ENCODE results near the gene ATP5MG. TPM values are rescaled to one million over a fixed set of nuclear protein-coding genes. Genes with fewer than 3 reads are reported as not detected.

The ATP5MG gene
- polyA plus RNA-seq, 3 donors: 257 to 688 (median 648) TPM

DNA sequence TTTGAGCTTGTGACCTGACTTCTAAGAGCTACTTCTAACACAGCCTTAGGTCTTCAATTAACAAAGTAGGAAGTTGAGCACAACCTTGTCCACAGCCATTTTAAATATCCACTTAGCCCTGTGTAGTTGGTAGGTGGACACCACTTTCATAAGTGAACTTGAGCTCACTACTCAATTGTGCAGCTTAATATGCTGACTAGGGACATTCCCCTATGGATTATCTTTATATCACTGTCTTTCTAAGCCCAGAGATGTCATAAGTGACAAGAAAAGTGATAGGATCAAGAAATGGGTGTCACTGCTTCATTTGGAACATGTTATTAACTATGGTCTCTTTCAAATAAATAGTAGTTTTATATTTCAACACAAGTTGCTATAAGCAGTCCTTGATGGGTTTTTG lies 4.0 kb upstream of the ATP5MG start:
- H3K79me2 ChIP-seq (ENCODE audit: insufficient read depth, low read length): peaks cover 12% of the 10 kb centered on the region
- Mint-ChIP-seq H3K27ac (no peak overlapping the region), H3K4me1 (peaks cover 14% of the 10 kb centered on the region), H3K9me3 (no peaks in the 10 kb centered on the region), H3K4me3 (no peak overlapping the region), H3K27me3 (ENCODE audit: low read depth in 3 of 3) (no peaks in the 10 kb centered on the region), H3K36me3 (peaks cover 46 to 52% of the 10 kb centered on the region in 2 donors)
- H3K9ac ChIP-seq (ENCODE audit: insufficient read depth, low read length, poor library complexity, severe bottlenecking): no peak overlapping the region
- TF ChIP-seq, protein P1, sequence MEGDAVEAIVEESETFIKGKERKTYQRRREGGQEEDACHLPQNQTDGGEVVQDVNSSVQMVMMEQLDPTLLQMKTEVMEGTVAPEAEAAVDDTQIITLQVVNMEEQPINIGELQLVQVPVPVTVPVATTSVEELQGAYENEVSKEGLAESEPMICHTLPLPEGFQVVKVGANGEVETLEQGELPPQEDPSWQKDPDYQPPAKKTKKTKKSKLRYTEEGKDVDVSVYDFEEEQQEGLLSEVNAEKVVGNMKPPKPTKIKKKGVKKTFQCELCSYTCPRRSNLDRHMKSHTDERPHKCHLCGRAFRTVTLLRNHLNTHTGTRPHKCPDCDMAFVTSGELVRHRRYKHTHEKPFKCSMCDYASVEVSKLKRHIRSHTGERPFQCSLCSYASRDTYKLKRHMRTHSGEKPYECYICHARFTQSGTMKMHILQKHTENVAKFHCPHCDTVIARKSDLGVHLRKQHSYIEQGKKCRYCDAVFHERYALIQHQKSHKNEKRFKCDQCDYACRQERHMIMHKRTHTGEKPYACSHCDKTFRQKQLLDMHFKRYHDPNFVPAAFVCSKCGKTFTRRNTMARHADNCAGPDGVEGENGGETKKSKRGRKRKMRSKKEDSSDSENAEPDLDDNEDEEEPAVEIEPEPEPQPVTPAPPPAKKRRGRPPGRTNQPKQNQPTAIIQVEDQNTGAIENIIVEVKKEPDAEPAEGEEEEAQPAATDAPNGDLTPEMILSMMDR (IDR thresholded peaks at IDR 0.05): no peak
- H3K9me3 ChIP-seq (replicated peaks in 1 of 2; ENCODE audit: control insufficient read depth in 1 of 2, insufficient read depth in 1 of 2, low read length in 2 of 2): no peaks in the 10 kb centered on the region
- no peak for DNase-seq
- H3K27ac ChIP-seq (ENCODE audit: low read depth in 1 of 2, low read length in 2 of 2): no peak overlapping the region
- no peak overlapping the region for H3K4me2 ChIP-seq (replicated peaks; ENCODE audit: extremely low read depth, low read length, poor library complexity, severe bottlenecking)
- peaks cover 10% of the 10 kb centered on the region for H4K20me1 ChIP-seq (ENCODE audit: insufficient read depth, low read length)
- no peak overlapping the region for H3K4me3 ChIP-seq (replicated peaks in 1 of 3; ENCODE audit: low read depth in 2 of 3, low read length in 3 of 3)
- H3K4me1 ChIP-seq (ENCODE audit: control insufficient read depth in 1 of 2, insufficient read depth in 2 of 2, low read length in 2 of 2): peaks cover 10 to 12% of the 10 kb centered on the region in 2 donors
- H3K27me3 ChIP-seq (ENCODE audit: control insufficient read depth in 2 of 2, insufficient read depth in 2 of 2, low read length in 2 of 2): no peaks in the 10 kb centered on the region
- no peak overlapping the region for H2AFZ ChIP-seq (ENCODE audit: insufficient read depth, low read depth, low read length, poor library complexity, severe bottlenecking)
- peaks cover 53 to 74% of the 10 kb centered on the region in 2 donors for H3K36me3 ChIP-seq (replicated peaks in 1 of 2; ENCODE audit: control insufficient read depth in 1 of 2, insufficient read depth in 2 of 2, low read length in 2 of 2)
- intact Hi-C loops (cut with micrococcal nuclease): loop anchor here in 1 of 2 donors (5.0 kb wide), 1 partner anchor 90 kb away; no protein-coding TSS in a partner anchor

GRCh38 chr11:118398791-118399559 lies 2.4 kb upstream of the ATP5MG start:
- DNase-seq: peak in 1 of 3 donors; percentile 6
- Mint-ChIP-seq H3K9me3 (no peaks in the 10 kb centered on the region), H3K36me3 (peaks cover 33 to 37% of the 10 kb centered on the region in 2 donors), H3K27ac (peak overlapping the region in 2 of 7 donors; percentile 43 to 73), H3K4me3 (no peak overlapping the region), H3K27me3 (ENCODE audit: low read depth in 3 of 3) (no peaks in the 10 kb centered on the region), H3K4me1 (peaks cover 27% of the 10 kb centered on the region)
- TF ChIP-seq, protein P1 (IDR thresholded peaks at IDR 0.05): no peak
- Histone ChIP-seq H3K36me3 (replicated peaks in 1 of 2; ENCODE audit: control insufficient read depth in 1 of 2, insufficient read depth in 2 of 2, low read length in 2 of 2) (peaks cover 38 to 59% of the 10 kb centered on the region in 2 donors), H3K79me2 (ENCODE audit: insufficient read depth, low read length) (peaks cover 27% of the 10 kb centered on the region), H3K4me3 (replicated peaks in 1 of 3; ENCODE audit: low read depth in 2 of 3, low read length in 3 of 3) (no peak overlapping the region), H3K27ac (ENCODE audit: low read depth in 1 of 2, low read length in 2 of 2) (no peak overlapping the region), H3K9ac (ENCODE audit: insufficient read depth, low read length, poor library complexity, severe bottlenecking) (no peak overlapping the region), H3K4me1 (ENCODE audit: control insufficient read depth in 1 of 2, insufficient read depth in 2 of 2, low read length in 2 of 2) (peaks cover 22 to 25% of the 10 kb centered on the region in 2 donors), H3K9me3 (replicated peaks in 1 of 2; ENCODE audit: control insufficient read depth in 1 of 2, insufficient read depth in 1 of 2, low read length in 2 of 2) (no peaks in the 10 kb centered on the region), H3K27me3 (ENCODE audit: control insufficient read depth in 2 of 2, insufficient read depth in 2 of 2, low read length in 2 of 2) (no peaks in the 10 kb centered on the region), H2AFZ (ENCODE audit: insufficient read depth, low read depth, low read length, poor library complexity, severe bottlenecking) (no peak overlapping the region), H3K4me2 (replicated peaks; ENCODE audit: extremely low read depth, low read length, poor library complexity, severe bottlenecking) (no peak overlapping the region), H4K20me1 (ENCODE audit: insufficient read depth, low read length) (peaks cover 25% of the 10 kb centered on the region)
- 75% methylated on average over 1 of the region's 3 CpGs for WGBS (ENCODE audit: insufficient coverage)
- intact Hi-C loops (cut with micrococcal nuclease): loop anchor here in 1 of 2 donors (5.0 kb wide), 1 partner anchor 88 kb away; no protein-coding TSS in a partner anchor
